ENCODE measurements around the gene HEPH. TPM values are rescaled to one million over a fixed set of nuclear protein-coding genes. Genes with fewer than 3 reads are reported as not detected.

The HEPH gene
- total RNA-seq, 2 donors from 2014 or later, result 76.2 to 88.1 TPM

GRCh38 chrX:66255359-66255967 is 91.4 kb downstream of the HEPH start:
- no peak overlapping the region for H3K4me3 ChIP-seq (ENCODE audit: low read length)
- no peak for TF ChIP-seq CTCF (conservative IDR thresholded peaks at IDR 0.05)
- peaks cover 34% of the 10 kb centered on the region for H3K36me3 Mint-ChIP-seq (ENCODE audit: low read depth)
- DNase-seq, result no peak
- no peaks in the 10 kb centered on the region for H3K4me1 ChIP-seq (ENCODE audit: control insufficient read depth, insufficient read depth, low read length)
- H3K27ac Mint-ChIP-seq, result no peak overlapping the region
- no peaks in the 10 kb centered on the region for H3K27me3 ChIP-seq (ENCODE audit: control insufficient read depth, insufficient read depth, low read length, poor library complexity, severe bottlenecking)
- 100% methylated on average over 1 of the region's 1 CpG; no CpG with 5 or more reads in 1 of the 2 experiments for WGBS, 2 experiments (ENCODE audit: insufficient coverage in 1 of 2, insufficient read length in 1 of 2)
- no peak overlapping the region for H3K4me3 Mint-ChIP-seq
- H3K27ac ChIP-seq (ENCODE audit: low read depth, low read length), result no peak overlapping the region
- H3K27me3 Mint-ChIP-seq (ENCODE audit: insufficient read depth), result no peaks in the 10 kb centered on the region
- no peaks in the 10 kb centered on the region for H3K4me1 Mint-ChIP-seq
- no peaks in the 10 kb centered on the region for H3K9me3 ChIP-seq (ENCODE audit: control insufficient read depth, low read length)
- no peak overlapping the region for H3K9ac ChIP-seq (ENCODE audit: extremely low read depth, low read length, poor library complexity, severe bottlenecking)
- peaks cover 56% of the 10 kb centered on the region for H3K9me3 Mint-ChIP-seq
- H3K36me3 ChIP-seq (ENCODE audit: control insufficient read depth, insufficient read depth, low read length), result peaks cover 3% of the 10 kb centered on the region

GRCh38 chrX:66262807-66263206 is 98.8 kb downstream of the HEPH start:
- Mint-ChIP-seq H3K4me3 (no peak overlapping the region), H3K27me3 (ENCODE audit: insufficient read depth) (no peaks in the 10 kb centered on the region), H3K36me3 (ENCODE audit: low read depth) (peaks cover 60% of the 10 kb centered on the region), H3K9me3 (peaks cover 44% of the 10 kb centered on the region), H3K4me1 (no peaks in the 10 kb centered on the region), H3K27ac (no peak overlapping the region)
- H3K27me3 ChIP-seq (ENCODE audit: control insufficient read depth, insufficient read depth, low read length, poor library complexity, severe bottlenecking), result no peaks in the 10 kb centered on the region
- TF ChIP-seq CTCF (conservative IDR thresholded peaks at IDR 0.05), result no peak
- H3K9me3 ChIP-seq (ENCODE audit: control insufficient read depth, low read length), result no peaks in the 10 kb centered on the region
- no peaks in the 10 kb centered on the region for H3K4me1 ChIP-seq (ENCODE audit: control insufficient read depth, insufficient read depth, low read length)
- DNase-seq, result no peak
- no peak overlapping the region for H3K9ac ChIP-seq (ENCODE audit: extremely low read depth, low read length, poor library complexity, severe bottlenecking)
- H3K4me3 ChIP-seq (ENCODE audit: low read length), result no peak overlapping the region
- peaks cover 17% of the 10 kb centered on the region for H3K36me3 ChIP-seq (ENCODE audit: control insufficient read depth, insufficient read depth, low read length)
- H3K27ac ChIP-seq (ENCODE audit: low read depth, low read length), result no peak overlapping the region

Other genes starting within 250 kb of the HEPH start
- not detected for gene VSIG4, start 124.2 kb upstream of the HEPH start, total RNA-seq

Measured in endodermal cell (in vitro differentiated cells).